Limb (tissue), 2 donors: ENCODE results near the gene UBE2Q1.
"Not testable (repeated sequence)": the region's sequence is repeated elsewhere in the genome, so short reads cannot be mapped to it uniquely, and the experiment has no call there.

Experiments used
- DNase-seq, 2 donors: peaks; one replicate each; pipeline ENCODE4 v3.0.0-alpha.2; 2016; ENCODE audit errors: extremely low spot score in 2 of 2

UBE2Q1 gene

GRCh38 chr1:154551474-154551873, 7.0 kb downstream of the UBE2Q1 start:
- DNase-seq, result no peak

GRCh38 chr1:154550657-154551056, 7.8 kb downstream of the UBE2Q1 start:
- no peak for DNase-seq

GRCh38 chr1:154550070-154550469, 8.4 kb downstream of the UBE2Q1 start:
- DNase-seq, result no peak

GRCh38 chr1:154549202-154549770, 9.2 kb downstream of the UBE2Q1 start:
- DNase-seq, result no peak

GRCh38 chr1:154548028-154548427, 10.4 kb downstream of the UBE2Q1 start:
- no peak for DNase-seq

- DNase-seq, result no peak
Observed at GRCh38 chr1:154547105-154547732, 11.2 kb downstream of the UBE2Q1 start.

GRCh38 chr1:154546264-154547063, 12.0 kb downstream of the UBE2Q1 start:
- DNase-seq, result no peak

- DNase-seq, result no peak
Observed at GRCh38 chr1:154541231-154541630, 17.2 kb downstream of the UBE2Q1 start.

GRCh38 chr1:154539486-154540483, 18.7 kb downstream of the UBE2Q1 start:
- no peak for DNase-seq

- DNase-seq, result no peak
Observed at GRCh38 chr1:154536570-154536969, 21.9 kb downstream of the UBE2Q1 start.

- no peak for DNase-seq
Observed at GRCh38 chr1:154533952-154534844, 24.3 kb downstream of the UBE2Q1 start.

GRCh38 chr1:154531950-154532349, 26.5 kb downstream of the UBE2Q1 start:
- not testable (repeated sequence) for DNase-seq

GRCh38 chr1:154529308-154529707, 29.2 kb downstream of the UBE2Q1 start:
- no peak for DNase-seq

GRCh38 chr1:154527192-154527591, 31.3 kb downstream of the UBE2Q1 start:
- DNase-seq, result no peak

- no peak for DNase-seq
Observed at GRCh38 chr1:154524881-154525280, 33.6 kb downstream of the UBE2Q1 start.

GRCh38 chr1:154521695-154522094, 36.8 kb downstream of the UBE2Q1 start:
- DNase-seq, result no peak

- DNase-seq, result no peak
Observed at GRCh38 chr1:154520333-154520732, 38.1 kb downstream of the UBE2Q1 start.

GRCh38 chr1:154519591-154519991, 38.9 kb downstream of the UBE2Q1 start:
- DNase-seq, result no peak

GRCh38 chr1:154517661-154518060, 40.8 kb downstream of the UBE2Q1 start:
- no peak for DNase-seq

- DNase-seq, result no peak
Observed at GRCh38 chr1:154514066-154514553, 44.4 kb downstream of the UBE2Q1 start.
